GM12878 (cell line): ENCODE results near the gene TMEM72. TPM values are rescaled to one million over a fixed set of nuclear protein-coding genes. Genes with fewer than 3 reads are reported as not detected.
A peak's percentile ranks its signal among the peaks of the same experiment; 100 is the strongest.

ENCODE experiments used
- ATAC-seq: fragments of 200-7000 bp; cut with Tn5 transposase; 3 replicates; pipeline ENCODE4 v1.9.1; 2020; ENCODE audit warnings: mild to moderate bottlenecking, moderate library complexity
- BruUV-seq: library from RNA; stranded (reverse); fragments of 400-500 nt; replicated peaks from 2 replicates; lab custom pipeline; 2021; lab: Mats Ljungman, UMichigan
- CTCF ChIA-PET: fragments of 300-600 bp; sonication (Branson Sonifier 250); formaldehyde crosslinking; extraction: SDS; loops from one replicate; lab custom pipeline; 2021; ENCODE audit warnings: inconsistent platforms; lab: Yijun Ruan, JAX
- POLR2A ChIA-PET: fragments of 350-600 bp; formaldehyde crosslinking; extraction: SDS; loops from one replicate; lab custom pipeline; 2021; ENCODE audit warnings: inconsistent platforms; lab: Charles Lee
- RAD21 ChIA-PET: fragments of 300-600 bp; sonication (Branson Sonifier 250); formaldehyde crosslinking; loops from one replicate; lab custom pipeline; 2023; ENCODE audit warnings: antibody characterized with exemption; ENCODE audit not compliant: unreplicated experiment; lab: Charles Lee
- SMC1A ChIA-PET: fragments of 300-600 bp; sonication (Branson Sonifier 250); formaldehyde crosslinking; loops from one replicate; lab custom pipeline; 2023; ENCODE audit not compliant: unreplicated experiment, uncharacterized antibody; lab: Charles Lee
- DNase-seq: peaks from one replicate; pipeline ENCODE4 v3.0.0-alpha.2; 2011; ENCODE audit warnings: low read depth, low spot score
- FAIRE-seq: peaks from 3 replicates; lab custom pipeline; 2011; peaks lifted over from hg19 to GRCh38; lab: Jason Lieb, UNC
- H2AFZ ChIP-seq: 2 replicates; pipeline ENCODE4 v1.6.0; 2011; ENCODE audit warnings: low read depth, low read length, control low read depth; ENCODE audit not compliant: control insufficient read depth
- H3K27ac ChIP-seq: 2 replicates; pipeline ENCODE4 v1.5.1; 2011; ENCODE audit warnings: control low read depth; ENCODE audit not compliant: control insufficient read depth, insufficient read depth
- H3K27me3 ChIP-seq, 2 experiments: replicated peaks in 1 of 2; 2 replicates each; pipeline versions ENCODE4 v1.6.0 to v1.6.1; 2011; ENCODE audit warnings: low read length in 1 of 2; ENCODE audit not compliant: control insufficient read depth in 2 of 2, insufficient read depth in 2 of 2
- H3K36me3 ChIP-seq, 2 experiments: 2 replicates each; pipeline ENCODE4 v1.5.1; 2011; ENCODE audit warnings: low read length in 1 of 2; ENCODE audit not compliant: control insufficient read depth in 2 of 2, insufficient read depth in 2 of 2
- H3K4me1 ChIP-seq: 2 replicates; pipeline ENCODE4 v1.6.1; 2011; ENCODE audit warnings: mild to moderate bottlenecking, low read length, moderate library complexity, mixed read lengths; ENCODE audit not compliant: control insufficient read depth, insufficient read depth
- H3K4me2 ChIP-seq: 2 replicates; pipeline ENCODE4 v1.6.0; 2011; ENCODE audit warnings: control low read depth; ENCODE audit not compliant: control insufficient read depth, insufficient read depth
- H3K4me3 ChIP-seq: fragments of 200-600 bp; sonication (generic); 2 replicates; pipeline ENCODE4 v1.5.1; 2016
- H3K79me2 ChIP-seq: 2 replicates; pipeline ENCODE4 v1.6.0; 2011; ENCODE audit warnings: low read length; ENCODE audit not compliant: control insufficient read depth, insufficient read depth
- H3K9ac ChIP-seq: 2 replicates; pipeline ENCODE4 v1.8.0; 2011; ENCODE audit warnings: low read length, control low read depth, mixed read lengths; ENCODE audit not compliant: control insufficient read depth, insufficient read depth
- H3K9me3 ChIP-seq: replicated peaks from 3 replicates; pipeline ENCODE4 v1.5.1; 2011; ENCODE audit warnings: mild to moderate bottlenecking, low read length; ENCODE audit not compliant: control insufficient read depth, insufficient read depth
- H4K20me1 ChIP-seq: 2 replicates; pipeline ENCODE4 v1.6.0; 2011; ENCODE audit not compliant: control insufficient read depth, insufficient read depth
- BCL11A ChIP-seq: IDR thresholded peaks from 2 replicates; pipeline ENCODE4 v1.6.1; 2011; ENCODE audit warnings: low read depth, low read length
- JUNB ChIP-seq: IDR thresholded peaks from 2 replicates; pipeline ENCODE4 v1.6.1; 2016; ENCODE audit warnings: antibody characterized with exemption, mild to moderate bottlenecking
- MEF2A ChIP-seq: IDR thresholded peaks from 2 replicates; pipeline ENCODE4 v1.6.1; 2011; ENCODE audit warnings: low read depth, mild to moderate bottlenecking, low read length, moderate library complexity; ENCODE audit not compliant: insufficient read depth
- MTA2 ChIP-seq: fragments of 450-650 bp; IDR thresholded peaks from 2 replicates; pipeline ENCODE4 v1.6.1; 2016; ENCODE audit warnings: low read depth, mild to moderate bottlenecking, moderate library complexity
- NR2C1 ChIP-seq: fragments of 450-650 bp; IDR thresholded peaks from 2 replicates; pipeline ENCODE4 v1.6.1; 2017; ENCODE audit warnings: antibody characterized with exemption, mild to moderate bottlenecking, moderate library complexity
- RAD51 ChIP-seq: fragments of 450-650 bp; IDR thresholded peaks from 2 replicates; pipeline ENCODE4 v1.6.1; 2016; ENCODE audit warnings: moderate library complexity, mild to moderate bottlenecking, inconsistent platforms
- SMC3 ChIP-seq: IDR thresholded peaks from 2 replicates; pipeline ENCODE4 v1.6.1; 2011; ENCODE audit warnings: low read length, improper control_type of control experiment, borderline replicate concordance
- SRF ChIP-seq, 2 experiments: IDR thresholded peaks; 2 replicates each; pipeline ENCODE4 v1.6.1; 2011; ENCODE audit warnings: low read depth in 2 of 2, low read length in 2 of 2, mild to moderate bottlenecking in 1 of 2, moderate library complexity in 1 of 2
- TCF12 ChIP-seq: IDR thresholded peaks from 2 replicates; pipeline ENCODE4 v1.6.1; 2011; ENCODE audit warnings: low read depth, mild to moderate bottlenecking, low read length
- YY1 ChIP-seq: IDR thresholded peaks from 2 replicates; pipeline ENCODE4 v1.6.1; 2011; ENCODE audit warnings: low read depth, mild to moderate bottlenecking, low read length
- ZNF274 ChIP-seq: IDR thresholded peaks from one replicate; pipeline ENCODE4 v1.8.0; 2011; ENCODE audit not compliant: insufficient read length, insufficient read depth
- WGBS: methylation state at CpG from one replicate; pipeline ENCODE4 v1.1.6; 2016; ENCODE audit warnings: low lambda C conversion rate; ENCODE audit not compliant: insufficient replicate concordance, insufficient coverage; ENCODE audit errors: missing lambda C conversion rate; 5-methylcytosine and 5-hydroxymethylcytosine counted together
- in situ Hi-C: fragments of 300-500 bp; cut with MboI; formaldehyde crosslinking; loops from 9 replicates; pipeline ENCODE4 v1.14.3; 2018; ENCODE audit warnings: mixed read lengths
- intact Hi-C: fragments of 100-400 bp; cut with micrococcal nuclease; formaldehyde crosslinking; loops from one replicate; pipeline ENCODE4 v1.14.2; 2022; ENCODE audit not compliant: unreplicated experiment
- polyA plus RNA-seq, 11 experiments: library from polyadenylated mRNA; depleted of rRNA in 4 of 11; unstranded in 6 of 11; stranded (reverse) in 5 of 11; fragments of >200 nt; fragmentation: Nextera tagmentation in 4 of 11; fragmentation: Illumina TruSeq in 1 of 11; extraction: Ambion mirVana in 4 of 11; extraction: Trizol in 1 of 11; gene quantifications; 1 replicate in 1 of 11; 2 replicates in 10 of 11; pipeline versions ENCODE4 v1.2.1 to v1.2.3, GENCODE V29; 2011 to 2016; ENCODE audit warnings: inconsistent platforms in 2 of 11, missing spikeins in 2 of 11, low read depth in 1 of 11
- total RNA-seq, 4 experiments: library from RNA; depleted of rRNA in 3 of 4; stranded (reverse); fragments of >200 nt in 3 of 4; fragmentation: Illumina TruSeq in 1 of 4; extraction: Trizol in 1 of 4; gene quantifications; 2 replicates each; pipeline versions ENCODE4 v1.2.1 to v1.2.3, GENCODE V29; 2013 to 2021
- TF ChIP-seq, protein P1 (sequence below): IDR thresholded peaks from 2 replicates; pipeline ENCODE4 v1.6.1; 2012; ENCODE audit warnings: low read depth, low read length, improper control_type of control experiment
- TF ChIP-seq, protein P2 (sequence below): IDR thresholded peaks from 2 replicates; pipeline ENCODE4 v1.6.1; 2012; ENCODE audit warnings: low read depth, low read length, improper control_type of control experiment

The TMEM72 gene
- total and polyA plus RNA-seq, 10 of the 15 experiments (the other 5 are each of a cell fraction or from before 2014, with no cell fraction given) = 0.12 TPM; not detected in 9

DNA sequence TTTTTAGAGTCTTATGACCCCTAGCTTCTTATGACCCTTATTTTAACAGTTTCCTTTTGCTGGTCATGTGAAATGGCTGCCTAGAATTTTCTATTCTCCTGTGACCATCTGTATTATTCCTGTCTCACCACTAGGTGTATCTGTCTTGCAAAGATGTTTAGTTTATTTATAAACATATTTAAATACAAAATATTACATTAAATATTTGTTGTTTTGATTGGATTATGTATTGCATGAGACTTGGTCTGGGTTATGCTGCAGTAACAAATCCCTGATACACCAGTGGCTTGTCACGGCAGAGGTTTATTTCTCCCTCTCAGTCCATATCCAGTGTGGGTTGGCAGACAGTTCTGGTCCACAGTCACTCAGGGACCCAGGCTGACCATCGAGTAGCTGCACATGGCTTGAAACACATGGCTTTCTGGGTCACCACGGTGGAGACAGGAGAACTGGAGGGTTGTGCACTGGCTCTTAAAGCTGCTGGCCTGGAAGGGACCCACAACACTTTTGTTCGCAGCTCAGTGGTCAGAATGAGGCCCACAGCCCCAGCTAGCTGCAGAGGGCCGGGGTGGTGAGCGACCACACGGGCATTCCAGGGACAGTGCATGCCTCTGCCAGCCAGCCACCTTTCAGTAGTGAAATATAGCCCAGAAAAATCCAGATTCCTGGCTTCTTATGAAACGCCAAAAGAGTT, 55.8 kb downstream of the TMEM72 start (continued):
- TF ChIP-seq ZNF274 = no peak
- TF ChIP-seq RAD51 = no peak
- no peak for TF ChIP-seq NR2C1
- TF ChIP-seq YY1 = peak; percentile 49; the same call in 1 of the 2 replicates
- TF ChIP-seq BCL11A = no peak

DNA sequence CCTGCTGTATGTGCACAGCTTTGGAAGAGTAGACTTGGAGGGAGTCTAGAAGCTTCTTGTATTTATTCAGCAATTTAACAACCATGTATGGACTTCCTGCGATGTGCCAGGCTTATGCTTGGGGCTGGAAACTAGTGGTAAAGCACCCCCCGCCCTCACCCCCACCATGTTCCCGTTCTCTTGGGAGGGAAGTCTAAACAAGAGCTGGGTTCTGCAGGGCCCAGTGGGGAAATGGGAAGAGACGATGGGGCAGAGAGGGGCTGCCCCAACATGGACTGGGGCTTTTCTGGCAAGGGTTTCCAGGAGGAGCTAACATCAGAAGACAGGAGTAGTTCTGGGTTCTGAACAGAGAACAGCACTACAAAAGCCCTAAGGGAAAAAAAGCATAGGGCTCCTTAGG, 56.5 kb downstream of the TMEM72 start:
- no TSS peak for BruUV-seq
- no peaks in the 10 kb centered on the region for H3K27me3 ChIP-seq
- SMC1A ChIA-PET = interaction anchor here (0.7 to 9.3 kb wide), 10 partner anchors 9 to 1366 kb away, joined by 3 to 147 read pairs (median 8); partner anchors contain the start of gene DEPP1
- H3K9ac ChIP-seq = peak overlapping the region; percentile 52
- in situ Hi-C loops = loop anchor here (10.0 to 25.0 kb wide), 2 partner anchors 1563 to 1805 kb away; partner anchors contain the start of gene HNRNPF
- peak overlapping the region; percentile 45 for H3K4me2 ChIP-seq
- H3K36me3 ChIP-seq = peaks cover 0 to 8% of the 10 kb centered on the region in 2 experiments; a peak in 2 of 4 replicates
- RAD21 ChIA-PET = interaction anchor here (1.3 to 9.2 kb wide), 5 partner anchors 8 to 34 kb away, joined by 4 to 124 read pairs (median 34); partner anchors contain the start of genes DEPP1 and RASSF4
- intact Hi-C loops = loop anchor here (2.0 to 10.0 kb wide), 3 partner anchors 21 to 1823 kb away; partner anchors contain the start of gene ALOX5
- no peak for FAIRE-seq
- no peak for TF ChIP-seq SMC3
- no peak for TF ChIP-seq JUNB
- no peak for TF ChIP-seq MEF2A
- no peak for TF ChIP-seq MTA2
- no peak for TF ChIP-seq TCF12
- TF ChIP-seq, protein P1, sequence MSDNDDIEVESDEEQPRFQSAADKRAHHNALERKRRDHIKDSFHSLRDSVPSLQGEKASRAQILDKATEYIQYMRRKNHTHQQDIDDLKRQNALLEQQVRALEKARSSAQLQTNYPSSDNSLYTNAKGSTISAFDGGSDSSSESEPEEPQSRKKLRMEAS = no peak
- TF ChIP-seq SRF (IDR thresholded peaks at IDR 0.05; ENCODE audit: low read depth in 2 of 2, low read length in 2 of 2) = peak in 1 of 2 experiments; percentile 30; a peak in 1 of 4 replicates
- TF ChIP-seq, protein P2, sequence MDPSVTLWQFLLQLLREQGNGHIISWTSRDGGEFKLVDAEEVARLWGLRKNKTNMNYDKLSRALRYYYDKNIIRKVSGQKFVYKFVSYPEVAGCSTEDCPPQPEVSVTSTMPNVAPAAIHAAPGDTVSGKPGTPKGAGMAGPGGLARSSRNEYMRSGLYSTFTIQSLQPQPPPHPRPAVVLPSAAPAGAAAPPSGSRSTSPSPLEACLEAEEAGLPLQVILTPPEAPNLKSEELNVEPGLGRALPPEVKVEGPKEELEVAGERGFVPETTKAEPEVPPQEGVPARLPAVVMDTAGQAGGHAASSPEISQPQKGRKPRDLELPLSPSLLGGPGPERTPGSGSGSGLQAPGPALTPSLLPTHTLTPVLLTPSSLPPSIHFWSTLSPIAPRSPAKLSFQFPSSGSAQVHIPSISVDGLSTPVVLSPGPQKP = peak; percentile 31; the same call in 1 of the 2 replicates
- H3K27ac ChIP-seq = peak overlapping the region; percentile 85
- DNase-seq = no peak
- peak overlapping the region; percentile 7; the same call in 1 of the 2 replicates for H3K4me3 ChIP-seq
- peak; percentile 2; the same call in 1 of the 3 replicates for ATAC-seq
- H3K4me1 ChIP-seq = peaks cover 67% of the 10 kb centered on the region
- WGBS = 43% methylated on average over 4 of the region's 4 CpGs
- CTCF ChIA-PET = interaction anchor here (0.6 to 9.1 kb wide), 7 partner anchors 8 to 115 kb away, joined by 3 to 116 read pairs (median 5); partner anchors contain the start of gene ZNF22
- POLR2A ChIA-PET = interaction anchor here (0.5 to 14.0 kb wide), 7 partner anchors 9 to 1563 kb away, joined by 3 to 174 read pairs (median 3); partner anchors contain the start of genes DEPP1 and ZNF22
- H2AFZ ChIP-seq = peak overlapping the region; percentile 43
- peaks cover 14% of the 10 kb centered on the region for H3K79me2 ChIP-seq
- no peaks in the 10 kb centered on the region for H3K9me3 ChIP-seq
- H4K20me1 ChIP-seq = no peaks in the 10 kb centered on the region
